COLO668 (cell line): ENCODE data around the gene ARMS2.
A peak's percentile ranks its signal among the peaks of the same experiment; 100 is the strongest.

Experiments used
- DNase-seq: peaks from one replicate; lab custom pipeline; 2025; ENCODE audit not compliant: unreplicated experiment; lab: John Stamatoyannopoulos, UW

ARMS2 gene

GRCh38 chr10:122469848-122470247, 15.4 kb downstream of the ARMS2 start:
- DNase-seq = no peak

- DNase-seq = no peak
Observed at GRCh38 chr10:122471531-122472177, 17.2 kb downstream of the ARMS2 start.

DNA sequence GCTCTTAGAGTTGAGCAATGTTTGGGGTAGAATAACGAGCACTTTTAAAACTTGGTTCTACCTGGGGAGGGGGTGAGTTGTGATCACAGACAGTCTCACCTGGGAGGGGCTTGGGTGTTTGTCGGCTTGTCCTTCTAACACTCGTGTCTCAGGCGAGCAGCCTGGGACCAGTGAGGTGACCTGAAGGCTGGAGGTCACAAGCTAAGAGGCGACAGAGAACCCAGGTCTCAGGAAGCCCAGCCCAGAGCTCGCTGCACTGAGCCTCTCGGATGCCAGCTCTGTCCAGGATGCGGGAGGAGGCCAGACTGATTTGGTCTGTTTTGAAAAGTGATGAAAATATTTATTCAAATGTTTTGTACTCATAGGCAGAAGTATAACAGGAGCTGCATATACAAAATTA, 18.7 kb downstream of the ARMS2 start:
- no peak for DNase-seq

DNA sequence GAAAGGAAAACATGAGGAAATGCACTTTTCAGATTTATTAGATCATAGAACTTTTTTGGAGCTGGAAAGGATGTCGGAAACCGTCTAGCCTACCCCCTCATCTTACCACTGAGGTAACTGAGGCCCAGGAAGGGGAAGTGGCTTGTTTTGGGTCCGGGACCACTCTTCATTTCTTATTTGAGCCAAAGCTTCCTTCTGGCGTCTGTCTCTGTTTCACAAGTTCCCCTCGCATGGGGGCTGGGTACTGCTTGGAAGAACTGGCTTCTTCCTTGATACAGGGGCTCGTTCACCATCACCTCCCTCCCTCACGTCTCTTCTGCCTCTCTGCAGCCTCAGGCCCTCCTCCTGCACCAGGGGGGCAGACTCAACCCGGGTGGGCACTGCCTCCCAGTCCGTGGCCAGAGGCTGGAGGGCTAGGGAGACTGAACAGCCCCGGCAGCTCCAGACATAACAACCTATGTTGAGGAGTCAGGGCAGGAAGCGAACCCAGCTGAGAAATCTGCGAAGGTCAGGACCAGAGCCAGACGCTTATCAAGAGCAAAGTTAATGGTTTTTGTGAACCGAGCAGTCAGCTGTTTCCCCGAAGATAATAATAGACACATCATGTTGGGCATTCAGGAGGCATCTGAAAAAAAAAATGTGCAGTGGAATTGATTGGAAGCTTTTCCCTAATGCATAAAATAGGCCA, 19.8 kb downstream of the ARMS2 start:
- no peak for DNase-seq

DNA sequence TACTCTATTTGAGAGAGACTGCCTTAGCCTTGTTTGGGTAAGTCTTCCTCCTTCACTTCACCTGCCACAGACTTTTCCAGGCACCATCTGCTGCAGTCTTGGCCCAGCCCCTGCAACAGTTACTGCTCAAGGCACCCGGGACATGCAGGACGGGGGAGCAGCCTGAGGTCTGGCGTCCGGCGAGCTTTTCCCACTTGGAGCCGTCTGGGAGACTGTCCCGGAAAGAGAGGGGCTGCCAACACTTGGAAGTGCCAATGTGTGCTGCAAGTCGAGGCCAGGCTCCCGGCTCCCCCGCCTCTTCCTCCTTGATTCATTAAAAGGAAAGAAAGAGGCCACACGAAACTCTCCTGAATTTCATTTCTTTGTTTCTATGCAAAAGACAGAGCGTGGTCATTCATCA, 20.6 kb downstream of the ARMS2 start:
- no peak for DNase-seq

- DNase-seq = no peak
Observed at GRCh38 chr10:122475591-122476332, 21.3 kb downstream of the ARMS2 start.

- peak; percentile 62 for DNase-seq
Observed at GRCh38 chr10:122476333-122476695, 21.9 kb downstream of the ARMS2 start.

- DNase-seq = no peak
Observed at GRCh38 chr10:122477436-122477835, 23.0 kb downstream of the ARMS2 start.

- DNase-seq = no peak
Observed at GRCh38 chr10:122478971-122479370, 24.5 kb downstream of the ARMS2 start.

DNA sequence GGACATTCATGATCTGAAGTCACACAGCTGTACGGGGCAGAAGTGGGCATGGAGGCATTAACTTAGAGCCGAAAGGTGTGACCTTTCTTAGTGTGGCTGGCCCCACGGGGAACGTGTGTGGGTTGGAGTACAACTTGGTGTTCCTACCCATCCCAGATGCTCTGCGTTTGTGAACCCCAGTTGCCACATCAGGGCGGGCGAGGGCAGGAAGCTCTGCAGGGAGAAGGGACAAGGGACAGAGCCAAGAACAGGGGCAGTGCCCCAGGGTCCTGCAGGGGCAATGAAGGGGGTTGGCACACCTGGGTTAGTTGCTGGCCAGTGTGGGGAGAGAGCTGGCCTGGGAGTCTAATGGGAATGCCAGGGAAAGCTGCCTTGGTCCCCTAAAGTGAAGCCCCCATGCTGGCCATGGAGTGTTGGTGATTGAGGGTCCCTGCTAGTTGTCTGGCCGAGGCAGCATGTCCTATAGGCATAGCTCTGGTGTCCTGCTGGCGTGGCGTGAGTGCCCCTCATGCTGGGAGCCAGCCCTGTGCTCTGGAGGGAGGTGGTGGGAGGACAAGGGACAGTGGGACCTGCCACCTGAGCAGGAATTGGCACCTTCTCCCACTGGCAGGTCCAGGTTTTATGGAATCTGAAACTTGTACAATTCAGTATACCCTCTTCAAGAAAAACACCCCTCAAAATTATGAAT, 25.8 kb downstream of the ARMS2 start:
- no peak for DNase-seq

GRCh38 chr10:122481296-122482056, 27.0 kb downstream of the ARMS2 start:
- DNase-seq = no peak

DNA sequence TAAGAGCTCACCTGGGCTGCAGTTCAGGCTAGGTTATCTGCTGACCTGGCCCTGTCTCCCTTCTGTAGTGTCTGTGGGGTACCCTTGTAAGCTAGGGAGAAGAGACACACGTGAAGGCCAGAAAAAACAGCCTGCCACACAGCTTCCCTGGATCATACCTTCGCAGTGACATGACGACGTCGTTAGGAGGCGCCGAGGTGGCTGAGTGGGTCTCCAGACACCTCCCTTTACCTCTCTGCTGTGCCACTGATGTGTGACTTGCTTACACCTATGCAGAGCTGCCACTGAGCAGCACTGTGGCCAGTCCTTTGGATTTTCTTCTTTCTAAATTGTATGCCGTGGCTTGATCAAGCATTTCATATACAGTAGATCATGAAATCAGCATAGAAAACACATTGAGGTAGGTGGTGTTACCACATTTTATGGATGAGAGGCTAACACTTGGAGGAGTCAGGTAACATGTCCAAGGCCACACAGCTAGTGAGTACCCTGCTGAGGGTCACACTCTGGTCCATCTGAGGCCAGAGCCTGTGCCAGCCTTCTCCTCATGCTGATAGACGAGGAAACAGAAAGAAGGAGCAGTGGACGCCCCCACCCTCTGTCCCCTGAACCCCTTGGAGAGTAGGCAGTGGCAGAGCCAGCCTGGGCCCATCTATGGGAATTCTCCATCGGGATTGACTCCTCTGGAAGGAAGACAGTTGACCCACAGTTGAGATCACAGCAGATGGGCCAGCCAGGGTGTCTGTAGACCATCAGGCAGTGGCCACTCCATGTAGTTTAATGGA, 30.0 kb downstream of the ARMS2 start:
- no peak for DNase-seq

GRCh38 chr10:122485670-122486069, 31.2 kb downstream of the ARMS2 start:
- no peak for DNase-seq

- no peak for DNase-seq
Observed at GRCh38 chr10:122486406-122487080, 32.1 kb downstream of the ARMS2 start.

DNA sequence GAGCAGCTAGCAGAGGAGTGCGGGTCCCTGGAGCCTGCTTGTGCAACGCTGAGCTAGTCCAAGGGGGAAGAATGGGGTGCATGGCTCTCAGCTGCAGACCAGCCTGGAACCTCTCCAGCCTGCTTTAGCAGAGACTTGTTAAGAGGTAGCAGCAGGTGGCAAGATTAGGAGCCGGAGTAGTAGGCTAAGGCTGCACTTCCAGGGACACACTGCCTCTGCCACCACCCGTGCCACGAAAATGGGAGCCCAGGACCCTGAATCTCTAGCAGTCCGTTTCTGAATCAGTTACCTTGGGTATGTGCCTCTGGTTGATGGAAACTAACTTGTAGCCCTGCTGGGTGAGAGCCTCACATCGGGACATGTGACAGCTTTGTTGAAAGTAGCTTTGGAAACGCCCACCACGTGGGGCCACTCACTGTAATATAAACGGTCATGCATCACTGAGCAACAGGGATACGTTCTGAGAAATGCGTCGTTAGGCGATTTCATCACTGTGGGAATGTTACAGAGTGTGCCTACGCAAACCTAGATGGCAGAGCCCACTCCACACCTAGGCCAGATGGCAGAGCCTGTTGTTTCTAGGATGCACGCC, 32.8 kb downstream of the ARMS2 start:
- DNase-seq = peak; percentile 63

DNA sequence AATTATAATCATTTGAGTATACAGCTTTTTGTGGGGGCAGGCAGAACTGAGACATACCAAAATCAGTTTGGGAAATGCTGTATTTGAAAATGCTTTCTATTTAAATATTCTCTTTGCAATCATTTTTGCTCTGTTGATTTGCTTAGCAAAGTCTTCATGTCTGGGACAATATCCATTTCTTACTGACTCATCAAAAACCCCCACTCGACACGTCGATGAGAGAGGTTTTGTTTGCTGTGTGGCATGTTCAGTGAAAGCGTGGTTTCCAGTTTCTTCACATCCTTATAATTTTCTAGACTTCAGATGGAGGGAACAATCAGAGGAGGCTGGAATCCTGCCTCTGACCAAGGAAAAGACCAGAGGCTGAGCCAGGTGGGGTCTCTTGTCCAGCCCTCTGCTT, 35.8 kb downstream of the ARMS2 start:
- DNase-seq = no peak

- no peak for DNase-seq
Observed at GRCh38 chr10:122490786-122491680, 36.6 kb downstream of the ARMS2 start.

- no peak for DNase-seq
Observed at GRCh38 chr10:122492006-122492405, 37.6 kb downstream of the ARMS2 start.
